Lung (tissue), 12 donors: ENCODE measurements around the gene AEN. TPM values are rescaled to one million over a fixed set of nuclear protein-coding genes. Genes with fewer than 3 reads are reported as not detected.

Experiments used
- ATAC-seq: fragments of 200-7000 bp; cut with Tn5 transposase; one replicate; pipeline ENCODE4 v1.9.1; 2020; ENCODE audit warnings: moderate number of reproducible peaks; ENCODE audit not compliant: insufficient read depth, low FRiP score
- DNase-seq, 3 donors: peaks; one replicate each; pipeline ENCODE4 v3.0.0-alpha.2; 2013 to 2017
- H3K27ac ChIP-seq, 2 donors: one replicate each; pipeline ENCODE4 v1.5.1; 2013; ENCODE audit warnings: mild to moderate bottlenecking in 2 of 2, moderate library complexity in 2 of 2, control low read depth in 1 of 2, inconsistent platforms in 1 of 2, low read depth in 1 of 2, low read length in 1 of 2
- H3K27me3 ChIP-seq, 3 donors: one replicate each; pipeline ENCODE4 v1.5.1; 2013; ENCODE audit warnings: low read length in 2 of 3; ENCODE audit not compliant: control insufficient read depth in 3 of 3, insufficient read depth in 3 of 3
- H3K36me3 ChIP-seq, 4 donors: one replicate each; pipeline ENCODE4 v1.5.1; 2013; ENCODE audit warnings: low read length in 4 of 4, mild to moderate bottlenecking in 1 of 4, moderate library complexity in 1 of 4; ENCODE audit not compliant: control insufficient read depth in 4 of 4, insufficient read depth in 4 of 4
- H3K4me1 ChIP-seq, 5 donors: one replicate each; pipeline ENCODE4 v1.5.1; 2013; ENCODE audit warnings: low read length in 5 of 5, mild to moderate bottlenecking in 2 of 5, moderate library complexity in 1 of 5; ENCODE audit not compliant: control insufficient read depth in 5 of 5, insufficient read depth in 5 of 5
- H3K4me3 ChIP-seq: one replicate; pipeline ENCODE4 v1.5.1; 2013; ENCODE audit warnings: mild to moderate bottlenecking, control low read depth, moderate library complexity
- H3K9ac ChIP-seq, 2 donors: one replicate each; pipeline ENCODE4 v1.5.1; 2013; ENCODE audit warnings: low read length in 2 of 2, control low read depth in 1 of 2; ENCODE audit not compliant: insufficient read depth in 1 of 2
- H3K9me3 ChIP-seq, 4 donors: one replicate each; pipeline ENCODE4 v1.5.1; 2013; ENCODE audit warnings: low read length in 3 of 4, mild to moderate bottlenecking in 1 of 4, moderate library complexity in 1 of 4; ENCODE audit not compliant: control insufficient read depth in 4 of 4, insufficient read depth in 3 of 4
- WGBS, 2 donors: extraction: QIAGEN DNeasy Blood & Tissue Kit; methylation state at CpG; one replicate each; pipeline ENCODE4 v1.1.7; 2013; 5-methylcytosine and 5-hydroxymethylcytosine counted together
- polyA plus RNA-seq, 2 donors: library from polyadenylated mRNA; stranded (reverse); fragments of 200-250 nt; gene quantifications; one replicate each; pipeline ENCODE4 v1.2.1, GENCODE V29; 2013
- total RNA-seq, 2 donors: library from RNA; depleted of rRNA in 1 of 2; stranded (reverse); fragments of >200 nt in 1 of 2; gene quantifications; one replicate each; pipeline ENCODE4 v1.2.1, GENCODE V29; 2014 to 2021
- TF ChIP-seq, protein P1 (sequence below): IDR thresholded peaks from 2 replicates; pipeline ENCODE4 v1.5.1; 2012; ENCODE audit warnings: mild to moderate bottlenecking; ENCODE audit errors: control extremely low read depth, extremely low read depth
- donor health status: control.
- donor health status: control.
- donor health status: Bipolar disorder and iron deficiency.
- donor health status: healthy.
- donor health status: DM: yes; HTN: yes; CAD: no.

AEN gene
- total and polyA plus RNA-seq, 4 donors: 4.2 to 15.4 (median 13.4) TPM

DNA sequence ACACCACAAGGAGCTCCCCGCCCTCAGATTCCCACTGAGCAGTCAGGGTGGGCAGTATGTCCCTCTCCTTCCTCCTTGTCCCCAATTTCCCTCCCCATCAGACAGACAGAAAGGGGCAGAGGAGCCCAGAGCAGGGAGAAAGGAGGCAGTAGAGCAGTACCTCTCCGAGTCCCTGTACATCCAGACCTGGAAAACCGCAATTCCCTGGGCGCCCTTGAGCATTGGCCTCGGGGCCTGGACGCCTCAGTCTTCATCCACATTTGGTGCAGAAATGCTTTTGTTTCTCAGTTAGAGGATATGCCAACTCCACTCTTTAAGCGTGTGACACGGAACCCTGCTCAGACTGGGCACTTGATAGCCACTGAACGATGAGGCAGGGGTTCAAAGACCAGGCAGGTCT is 23.6 kb downstream of the AEN start:
- no peaks in the 10 kb centered on the region for H3K9me3 ChIP-seq
- no peak overlapping the region for H3K4me3 ChIP-seq
- peaks cover 0 to 31% (median 0%) of the 10 kb centered on the region in 5 donors for H3K4me1 ChIP-seq
- no peak overlapping the region for H3K9ac ChIP-seq
- peaks cover 0 to 3% (median 0%) of the 10 kb centered on the region in 4 donors for H3K36me3 ChIP-seq
- no peak overlapping the region for H3K27ac ChIP-seq
- 91 to 94% methylated on average over 8 to 9 of the region's 9 CpGs for WGBS, 2 donors
- DNase-seq (no peak), ATAC-seq (no peak)
- H3K27me3 ChIP-seq: no peaks in the 10 kb centered on the region
- TF ChIP-seq, protein P1, sequence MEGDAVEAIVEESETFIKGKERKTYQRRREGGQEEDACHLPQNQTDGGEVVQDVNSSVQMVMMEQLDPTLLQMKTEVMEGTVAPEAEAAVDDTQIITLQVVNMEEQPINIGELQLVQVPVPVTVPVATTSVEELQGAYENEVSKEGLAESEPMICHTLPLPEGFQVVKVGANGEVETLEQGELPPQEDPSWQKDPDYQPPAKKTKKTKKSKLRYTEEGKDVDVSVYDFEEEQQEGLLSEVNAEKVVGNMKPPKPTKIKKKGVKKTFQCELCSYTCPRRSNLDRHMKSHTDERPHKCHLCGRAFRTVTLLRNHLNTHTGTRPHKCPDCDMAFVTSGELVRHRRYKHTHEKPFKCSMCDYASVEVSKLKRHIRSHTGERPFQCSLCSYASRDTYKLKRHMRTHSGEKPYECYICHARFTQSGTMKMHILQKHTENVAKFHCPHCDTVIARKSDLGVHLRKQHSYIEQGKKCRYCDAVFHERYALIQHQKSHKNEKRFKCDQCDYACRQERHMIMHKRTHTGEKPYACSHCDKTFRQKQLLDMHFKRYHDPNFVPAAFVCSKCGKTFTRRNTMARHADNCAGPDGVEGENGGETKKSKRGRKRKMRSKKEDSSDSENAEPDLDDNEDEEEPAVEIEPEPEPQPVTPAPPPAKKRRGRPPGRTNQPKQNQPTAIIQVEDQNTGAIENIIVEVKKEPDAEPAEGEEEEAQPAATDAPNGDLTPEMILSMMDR: no peak

DNA sequence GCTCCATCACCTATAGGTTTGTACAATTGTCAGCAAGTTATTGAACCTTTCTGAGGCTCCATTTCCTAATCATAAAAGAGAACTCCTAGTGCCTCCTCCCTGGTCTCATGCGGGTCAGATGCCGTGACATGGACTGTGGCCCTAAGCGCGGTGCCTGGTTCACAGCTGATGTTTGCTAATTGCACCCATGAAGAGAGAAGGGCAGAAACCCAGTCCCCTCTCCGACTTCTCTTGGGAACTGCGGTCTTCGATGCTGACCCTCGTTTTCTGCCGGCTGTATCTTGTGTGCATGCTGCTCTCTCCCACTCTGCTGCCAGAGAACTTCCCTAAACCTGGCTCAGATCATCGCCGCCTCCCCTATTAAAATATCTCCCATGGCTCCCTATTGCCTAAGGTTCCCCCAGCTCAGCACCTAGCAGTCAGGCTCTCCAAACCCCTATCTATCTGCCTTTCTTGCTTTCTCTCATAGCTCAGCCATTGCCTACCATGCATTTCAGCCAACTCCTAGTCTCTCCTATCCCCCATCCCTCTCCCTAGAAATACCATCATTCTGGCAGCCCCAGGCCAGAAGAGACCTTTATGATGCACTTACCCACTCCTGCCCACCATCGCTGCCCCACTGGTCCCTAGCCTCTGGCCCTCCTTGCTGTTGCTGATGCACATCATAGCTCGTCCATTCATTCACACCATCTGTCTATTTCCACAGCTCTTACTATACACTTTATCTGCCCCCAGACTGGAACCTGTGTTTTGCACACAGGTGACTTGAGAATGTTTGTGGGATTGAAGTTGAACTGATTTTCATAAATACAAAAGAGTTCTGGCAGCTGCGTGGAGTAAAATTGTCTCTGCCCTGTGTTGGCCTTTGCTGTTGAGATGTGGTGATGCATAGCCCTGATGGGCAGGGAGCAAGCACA is 24.3 kb downstream of the AEN start:
- H3K9ac ChIP-seq: no peak overlapping the region
- H3K4me1 ChIP-seq: peaks cover 0 to 32% (median 0%) of the 10 kb centered on the region in 5 donors
- H3K4me3 ChIP-seq: no peak overlapping the region
- WGBS, 2 donors: 95 to 96% methylated on average over 14 of the region's 14 CpGs
- no peaks in the 10 kb centered on the region for H3K9me3 ChIP-seq
- ATAC-seq (no peak), DNase-seq (no peak)
- no peaks in the 10 kb centered on the region for H3K27me3 ChIP-seq
- H3K36me3 ChIP-seq: peaks cover 0 to 6% (median 0%) of the 10 kb centered on the region in 4 donors
- TF ChIP-seq, protein P1: no peak
- H3K27ac ChIP-seq: no peak overlapping the region

DNA sequence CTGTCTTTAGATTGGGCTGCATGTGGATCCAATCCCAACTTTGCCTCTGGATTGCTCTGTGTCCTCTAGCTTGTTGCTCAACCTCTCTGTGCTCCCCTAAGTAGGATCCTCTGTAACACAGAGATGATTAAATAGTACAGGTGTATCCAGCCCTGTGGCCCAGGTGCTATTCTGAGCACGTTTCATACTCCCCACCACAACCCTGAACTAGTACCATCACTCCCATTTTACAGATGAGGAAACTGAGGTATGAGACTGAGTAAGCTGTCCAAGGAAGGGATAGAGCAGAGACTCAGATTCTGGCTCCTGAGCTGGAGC is 24.9 kb downstream of the AEN start:
- Histone ChIP-seq H3K27ac (no peak overlapping the region), H3K4me3 (no peak overlapping the region), H3K9ac (no peak overlapping the region), H3K9me3 (no peaks in the 10 kb centered on the region), H3K27me3 (no peaks in the 10 kb centered on the region), H3K4me1 (peaks cover 0 to 31% (median 0%) of the 10 kb centered on the region in 5 donors), H3K36me3 (peaks cover 0 to 7% (median 0%) of the 10 kb centered on the region in 4 donors)
- ATAC-seq (no peak), DNase-seq (no peak)
- whole genome bisulfite sequencing, 2 donors: 81 to 83% methylated on average over 1 of the region's 1 CpG
- TF ChIP-seq, protein P1: no peak
